Stomach (tissue), 9 donors: Measurements from ENCODE around the gene PDE4D. TPM values are rescaled to one million over a fixed set of nuclear protein-coding genes. Genes with fewer than 3 reads are reported as not detected.

Source experiments
- DNase-seq, 2 donors: peaks; one replicate each; pipeline versions ENCODE4 v3.0.0 to v3.0.0-alpha.2; 2013 to 2019
- H3K27ac ChIP-seq, 5 donors: fragments of 200-600 bp in 4 of 5; sonication (generic) in 4 of 5; one replicate each; pipeline ENCODE4 v1.5.1; 2013 to 2019; ENCODE audit warnings: mild to moderate bottlenecking in 1 of 5, moderate library complexity in 1 of 5
- H3K27me3 ChIP-seq, 3 donors: fragments of 200-600 bp; sonication (generic); one replicate each; pipeline ENCODE4 v1.5.1; 2017 to 2019; ENCODE audit warnings: mixed run types in 1 of 3
- H3K36me3 ChIP-seq, 4 donors: fragments of 200-600 bp; sonication (generic); 1 replicate in 3 of 4; 2 replicates in 1 of 4; pipeline ENCODE4 v1.5.1; 2016 to 2019
- H3K4me1 ChIP-seq, 4 donors: fragments of 200-600 bp; sonication (generic); one replicate each; pipeline ENCODE4 v1.5.1; 2016 to 2019
- H3K4me3 ChIP-seq, 4 donors: fragments of 200-600 bp; sonication (generic) in 3 of 4; one replicate each; pipeline ENCODE4 v1.5.1; 2016 to 2019; ENCODE audit warnings: mild to moderate bottlenecking in 1 of 4
- H3K9me3 ChIP-seq, 4 donors: fragments of 200-600 bp; sonication (generic); one replicate each; pipeline ENCODE4 v1.5.1; 2016 to 2019
- CTCF ChIP-seq, 7 experiments: fragments of 450-650 bp in 4 of 7; fragments of 200-600 bp in 3 of 7; sonication (generic) in 3 of 7; IDR thresholded peaks; one replicate each; pipeline ENCODE4 v1.5.1; 2016 to 2019; ENCODE audit warnings: antibody characterized with exemption in 7 of 7, control low read depth in 2 of 7, mild to moderate bottlenecking in 1 of 7
- EP300 ChIP-seq: sonication (generic); formaldehyde crosslinking; IDR thresholded peaks from one replicate; pipeline ENCODE4 v1.6.1; 2017; ENCODE audit warnings: antibody characterized with exemption
- POLR2A ChIP-seq, 4 donors: fragments of 450-650 bp; IDR thresholded peaks; one replicate each; pipeline ENCODE4 v1.6.1; 2016; ENCODE audit warnings: antibody characterized with exemption in 4 of 4, control low read depth in 2 of 4, mild to moderate bottlenecking in 1 of 4, moderate library complexity in 1 of 4
- POLR2AphosphoS5 ChIP-seq, 3 donors: sonication (generic); formaldehyde crosslinking; IDR thresholded peaks; one replicate each; pipeline ENCODE4 v1.6.1; 2016; ENCODE audit warnings: antibody characterized with exemption in 3 of 3
- whole genome bisulfite sequencing, 5 donors: extraction: QIAGEN DNeasy Blood & Tissue Kit in 3 of 5; methylation state at CpG; one replicate each; pipeline versions ENCODE4 v1.1.5 to v1.1.7; 2013 to 2018; 5-methylcytosine and 5-hydroxymethylcytosine counted together
- intact Hi-C: fragments of 100-400 bp; cut with DNase I; formaldehyde crosslinking; loops from one replicate; pipeline ENCODE4 v1.15.1; 2023; ENCODE audit warnings: low total_unique reads
- polyA plus RNA-seq, 3 donors: library from polyadenylated mRNA; stranded (reverse); fragments of 200-250 nt; gene quantifications; one replicate each; pipeline ENCODE4 v1.2.3, GENCODE V29; 2013
- total RNA-seq, 5 donors: library from RNA; depleted of rRNA; stranded (reverse); fragments of >200 nt; gene quantifications; one replicate each; pipeline versions ENCODE4 v1.1.0 to v1.2.3, GENCODE V29; 2014 to 2016
- donor health status: healthy with polysubstance abuse.
- donor health status: Bipolar disorder and iron deficiency.
- donor health status: healthy.

PDE4D gene
- total and polyA plus RNA-seq, 8 donors = 3.1 to 147 (median 97.3) TPM

GRCh38 chr5:59829386-59829785, 64.1 kb downstream of the PDE4D start:
- Histone ChIP-seq H3K4me1 (no peaks in the 10 kb centered on the region), H3K4me3 (no peak overlapping the region), H3K36me3 (no peaks in the 10 kb centered on the region), H3K27me3 (no peaks in the 10 kb centered on the region), H3K9me3 (no peaks in the 10 kb centered on the region), H3K27ac (no peak overlapping the region)
- peak in 1 of 2 donors; percentile 62 for DNase-seq
- no peak for TF ChIP-seq POLR2A (IDR thresholded peaks at IDR 0.05)
- TF ChIP-seq EP300 = no peak
- no peak for TF ChIP-seq CTCF (IDR thresholded peaks at IDR 0.05)
- TF ChIP-seq POLR2AphosphoS5 (IDR thresholded peaks at IDR 0.05) = no peak
- intact Hi-C loops = no loop called here
- 56 to 74% (median 64%) methylated on average over 1 of the region's 1 CpG for WGBS, 5 donors

- no peaks in the 10 kb centered on the region for H3K9me3 ChIP-seq
- no peaks in the 10 kb centered on the region for H3K27me3 ChIP-seq
- no peak overlapping the region for H3K27ac ChIP-seq
- no peak for DNase-seq
- no peak for TF ChIP-seq POLR2AphosphoS5 (IDR thresholded peaks at IDR 0.05)
- TF ChIP-seq EP300 = no peak
- TF ChIP-seq POLR2A (IDR thresholded peaks at IDR 0.05) = no peak
- no peak for TF ChIP-seq CTCF (IDR thresholded peaks at IDR 0.05)
- no peaks in the 10 kb centered on the region for H3K4me1 ChIP-seq
- H3K36me3 ChIP-seq = no peaks in the 10 kb centered on the region
- 77 to 87% (median 82%) methylated on average over 3 of the region's 3 CpGs for WGBS, 5 donors
- intact Hi-C loops = no loop called here
- H3K4me3 ChIP-seq = no peak overlapping the region
These were observed 64.9 kb downstream of the PDE4D start for GRCh38 chr5:59828623-59829022.

GRCh38 chr5:59826996-59827395, 66.5 kb downstream of the PDE4D start:
- no peak for DNase-seq
- Histone ChIP-seq H3K4me1 (no peaks in the 10 kb centered on the region), H3K36me3 (no peaks in the 10 kb centered on the region), H3K27me3 (no peaks in the 10 kb centered on the region), H3K4me3 (no peak overlapping the region), H3K27ac (no peak overlapping the region), H3K9me3 (no peaks in the 10 kb centered on the region)
- intact Hi-C loops = no loop called here
- 25 to 43% (median 37%) methylated on average over 1 of the region's 1 CpG for WGBS, 5 donors
- TF ChIP-seq POLR2A (IDR thresholded peaks at IDR 0.05) (no peak), EP300 (no peak)

GRCh38 chr5:59823420-59823819, 70.1 kb downstream of the PDE4D start:
- H3K4me1 ChIP-seq = no peaks in the 10 kb centered on the region
- no peaks in the 10 kb centered on the region for H3K27me3 ChIP-seq
- 66 to 82% (median 73%) methylated on average over 2 of the region's 2 CpGs for WGBS, 5 donors
- TF ChIP-seq POLR2AphosphoS5 (IDR thresholded peaks at IDR 0.05) (no peak), EP300 (no peak), CTCF (IDR thresholded peaks at IDR 0.05) (no peak), POLR2A (IDR thresholded peaks at IDR 0.05) (no peak)
- no peak overlapping the region for H3K27ac ChIP-seq
- no peaks in the 10 kb centered on the region for H3K9me3 ChIP-seq
- no peak for DNase-seq
- intact Hi-C loops = no loop called here
- H3K4me3 ChIP-seq = no peak overlapping the region
- H3K36me3 ChIP-seq = no peaks in the 10 kb centered on the region

GRCh38 chr5:59819806-59820205, 73.7 kb downstream of the PDE4D start:
- TF ChIP-seq CTCF (IDR thresholded peaks at IDR 0.05) (no peak), POLR2AphosphoS5 (IDR thresholded peaks at IDR 0.05) (no peak), EP300 (no peak), POLR2A (IDR thresholded peaks at IDR 0.05) (no peak)
- no peaks in the 10 kb centered on the region for H3K36me3 ChIP-seq
- no peaks in the 10 kb centered on the region for H3K9me3 ChIP-seq
- no peaks in the 10 kb centered on the region for H3K4me1 ChIP-seq
- H3K4me3 ChIP-seq = no peak overlapping the region
- intact Hi-C loops = loop anchor here (10.0 kb wide), 1 partner anchor 765 kb away; no protein-coding TSS in a partner anchor
- no peaks in the 10 kb centered on the region for H3K27me3 ChIP-seq
- no peak overlapping the region for H3K27ac ChIP-seq
- 74 to 85% (median 82%) methylated on average over 3 of the region's 3 CpGs for WGBS, 5 donors
- DNase-seq = no peak
